ENCODE data around the gene ICE2. TPM values are rescaled to one million over a fixed set of nuclear protein-coding genes. Genes with fewer than 3 reads are reported as not detected.

The ICE2 gene
- total and polyA plus RNA-seq, 3 experiments from 2014 or later, result 51.7 to 59.5 (median 57.5) TPM

DNA sequence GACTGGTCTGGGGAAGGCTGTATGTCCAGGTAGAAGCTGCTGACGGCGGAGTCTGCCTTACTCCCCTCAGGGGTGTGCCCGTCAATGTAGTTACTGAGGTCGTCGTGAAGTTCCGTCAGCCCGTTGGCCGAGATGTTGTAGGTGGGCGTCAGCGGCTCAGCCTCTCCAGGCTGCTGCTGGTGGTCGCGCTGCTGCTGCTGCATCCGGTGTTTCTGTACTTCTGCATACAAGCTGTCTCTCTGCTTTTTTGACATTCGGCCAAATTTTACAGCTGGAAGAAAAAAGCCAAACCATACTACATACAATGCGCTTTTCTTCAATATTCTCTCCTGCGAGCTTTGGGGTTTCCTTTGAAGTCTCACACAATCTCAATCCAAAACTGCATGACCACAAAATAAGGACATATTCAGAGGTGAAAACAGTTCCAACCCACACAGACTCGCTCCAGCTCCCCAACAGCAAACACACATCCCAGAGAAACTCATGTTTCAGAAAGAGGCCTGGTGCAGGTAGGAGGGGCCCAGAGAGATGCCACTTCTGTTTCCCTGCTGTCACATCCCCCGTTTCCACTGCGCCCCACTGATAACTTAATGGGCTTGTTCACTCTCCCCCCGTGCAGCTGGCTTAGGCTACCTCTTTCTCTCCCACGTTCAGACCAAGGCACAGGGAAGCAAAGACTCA is 32.5 kb upstream of the ICE2 start:
- no peak overlapping the region for H3K4me3 ChIP-seq (ENCODE audit: low read length)

DNA sequence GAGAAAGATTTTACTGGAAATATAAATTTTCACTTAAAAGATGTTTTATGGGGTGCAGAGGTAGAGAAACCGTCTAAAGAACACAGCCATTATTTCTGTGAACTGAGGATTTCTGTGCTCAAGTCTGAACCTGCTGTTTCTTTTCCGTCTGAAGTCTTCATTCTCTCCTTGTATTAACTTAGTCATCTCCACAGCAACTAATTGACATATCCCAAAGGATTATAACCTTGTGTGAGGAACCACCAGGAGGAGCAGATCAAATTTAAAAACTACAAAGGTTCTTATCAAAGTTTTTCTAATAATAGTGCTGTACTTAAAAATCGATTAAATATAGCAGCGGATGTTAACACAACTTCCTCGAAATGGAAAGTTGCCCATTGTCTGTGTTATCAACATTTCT is 31.1 kb upstream of the ICE2 start:
- H3K36me3 ChIP-seq (ENCODE audit: insufficient read depth, low read length), result peaks cover 34% of the 10 kb centered on the region
- no peaks in the 10 kb centered on the region for H3K9me3 Mint-ChIP-seq

More for the DNA sequence above, 32.5 kb upstream of the ICE2 start:
- H3K4me1 ChIP-seq (ENCODE audit: insufficient read depth, low read length), result peaks cover 23% of the 10 kb centered on the region
- peaks cover 28% of the 10 kb centered on the region for H3K36me3 ChIP-seq (ENCODE audit: insufficient read depth, low read length)
- ChIA-PET CTCF (interaction anchor here (1.5 to 2.3 kb wide), 4 partner anchors 10 to 406 kb away, joined by 4 to 6 read pairs (median 4); no protein-coding TSS in a partner anchor), POLR2A (interaction anchor here (1.3 kb wide), 1 partner anchor 9 kb away, joined by 4 read pairs; no protein-coding TSS in a partner anchor)
- Mint-ChIP-seq H3K36me3 (peaks cover 11 to 85% (median 26%) of the 10 kb centered on the region in 3 donors), H3K4me1 (peaks cover 48 to 75% (median 56%) of the 10 kb centered on the region in 3 donors), H3K9me3 (no peaks in the 10 kb centered on the region), H3K4me3 (peak overlapping the region in 6 of 7 donors; percentile 13 to 50 (median 32)), H3K27ac (peak overlapping the region; percentile 75 to 98 (median 88)), H3K27me3 (peaks cover 0 to 3% of the 10 kb centered on the region in 2 donors)
- peak in 1 of 5 donors; percentile 56 for DNase-seq
- H3K27me3 ChIP-seq (ENCODE audit: insufficient read depth, low read length, poor library complexity, severe bottlenecking), result no peaks in the 10 kb centered on the region
- H3K27ac ChIP-seq (ENCODE audit: low read depth, low read length), result no peak overlapping the region
- no peaks in the 10 kb centered on the region for H3K9me3 ChIP-seq (ENCODE audit: low read length)

GRCh38 chr15:60509470-60509869 is 30.5 kb upstream of the ICE2 start:
- Histone ChIP-seq H3K27me3 (ENCODE audit: insufficient read depth, low read length, poor library complexity, severe bottlenecking) (no peaks in the 10 kb centered on the region), H3K4me3 (ENCODE audit: low read length) (no peak overlapping the region), H3K36me3 (ENCODE audit: insufficient read depth, low read length) (peaks cover 38% of the 10 kb centered on the region), H3K9me3 (ENCODE audit: low read length) (no peaks in the 10 kb centered on the region), H3K27ac (ENCODE audit: low read depth, low read length) (no peak overlapping the region), H3K4me1 (ENCODE audit: insufficient read depth, low read length) (peaks cover 23% of the 10 kb centered on the region)
- Mint-ChIP-seq H3K27me3 (peaks cover 0 to 3% of the 10 kb centered on the region in 2 donors), H3K9me3 (no peaks in the 10 kb centered on the region), H3K4me3 (no peak overlapping the region), H3K36me3 (peaks cover 20 to 90% (median 36%) of the 10 kb centered on the region in 3 donors), H3K4me1 (peaks cover 49 to 72% (median 66%) of the 10 kb centered on the region in 3 donors), H3K27ac (peak overlapping the region in 7 of 8 donors; percentile 52 to 93 (median 76))
- POLR2A ChIA-PET, result interaction anchor here (0.5 to 0.6 kb wide), 2 partner anchors 26 to 342 kb away, joined by 5 read pairs; no protein-coding TSS in a partner anchor
- CTCF ChIA-PET, result interaction anchor here (0.7 to 2.9 kb wide), 7 partner anchors 11 to 423 kb away, joined by 3 to 20 read pairs (median 9); no protein-coding TSS in a partner anchor
- DNase-seq, result no peak

More for the DNA sequence above, 31.1 kb upstream of the ICE2 start:
- no peak overlapping the region for H3K27ac ChIP-seq (ENCODE audit: low read depth, low read length)
- H3K9me3 ChIP-seq (ENCODE audit: low read length), result no peaks in the 10 kb centered on the region
- H3K4me3 ChIP-seq (ENCODE audit: low read length), result no peak overlapping the region
- CTCF ChIA-PET, result interaction anchor here (1.2 to 2.6 kb wide), 5 partner anchors 11 to 423 kb away, joined by 4 to 20 read pairs (median 6); no protein-coding TSS in a partner anchor
- peaks cover 0 to 3% of the 10 kb centered on the region in 2 donors for H3K27me3 Mint-ChIP-seq
- H3K4me1 Mint-ChIP-seq, result peaks cover 49 to 69% (median 68%) of the 10 kb centered on the region in 3 donors
- peak overlapping the region in 7 of 8 donors; percentile 43 to 93 (median 78) for H3K27ac Mint-ChIP-seq
- H3K36me3 Mint-ChIP-seq, result peaks cover 15 to 90% (median 32%) of the 10 kb centered on the region in 3 donors
- no peaks in the 10 kb centered on the region for H3K27me3 ChIP-seq (ENCODE audit: insufficient read depth, low read length, poor library complexity, severe bottlenecking)
- H3K4me1 ChIP-seq (ENCODE audit: insufficient read depth, low read length), result peaks cover 23% of the 10 kb centered on the region
- DNase-seq, result no peak
- peak overlapping the region in 1 of 7 donors; percentile 46 for H3K4me3 Mint-ChIP-seq
- POLR2A ChIA-PET, result interaction anchor here (0.6 kb wide), 1 partner anchor 26 kb away, joined by 5 read pairs; no protein-coding TSS in a partner anchor

GRCh38 chr15:60508442-60508841 is 29.5 kb upstream of the ICE2 start:
- Histone ChIP-seq H3K27me3 (ENCODE audit: insufficient read depth, low read length, poor library complexity, severe bottlenecking) (no peaks in the 10 kb centered on the region), H3K36me3 (ENCODE audit: insufficient read depth, low read length) (peaks cover 37% of the 10 kb centered on the region), H3K27ac (ENCODE audit: low read depth, low read length) (no peak overlapping the region), H3K9me3 (ENCODE audit: low read length) (no peaks in the 10 kb centered on the region), H3K4me1 (ENCODE audit: insufficient read depth, low read length) (peaks cover 23% of the 10 kb centered on the region), H3K4me3 (ENCODE audit: low read length) (no peak overlapping the region)
- peaks cover 47 to 62% (median 58%) of the 10 kb centered on the region in 3 donors for H3K4me1 Mint-ChIP-seq
- POLR2A ChIA-PET, result interaction anchor here (0.5 to 1.1 kb wide), 4 partner anchors 9 to 819 kb away, joined by 3 to 7 read pairs (median 4); no protein-coding TSS in a partner anchor
- no peak for DNase-seq
- no peaks in the 10 kb centered on the region for H3K9me3 Mint-ChIP-seq
- H3K4me3 Mint-ChIP-seq, result peak overlapping the region in 2 of 7 donors; percentile 3 to 14
- peaks cover 0 to 3% of the 10 kb centered on the region in 2 donors for H3K27me3 Mint-ChIP-seq
- peak overlapping the region; percentile 61 to 93 (median 88) for H3K27ac Mint-ChIP-seq
- H3K36me3 Mint-ChIP-seq, result peaks cover 20 to 90% (median 27%) of the 10 kb centered on the region in 3 donors
- CTCF ChIA-PET, result interaction anchor here (0.7 to 2.9 kb wide), 18 partner anchors 12 to 424 kb away, joined by 3 to 20 read pairs (median 5); no protein-coding TSS in a partner anchor

DNA sequence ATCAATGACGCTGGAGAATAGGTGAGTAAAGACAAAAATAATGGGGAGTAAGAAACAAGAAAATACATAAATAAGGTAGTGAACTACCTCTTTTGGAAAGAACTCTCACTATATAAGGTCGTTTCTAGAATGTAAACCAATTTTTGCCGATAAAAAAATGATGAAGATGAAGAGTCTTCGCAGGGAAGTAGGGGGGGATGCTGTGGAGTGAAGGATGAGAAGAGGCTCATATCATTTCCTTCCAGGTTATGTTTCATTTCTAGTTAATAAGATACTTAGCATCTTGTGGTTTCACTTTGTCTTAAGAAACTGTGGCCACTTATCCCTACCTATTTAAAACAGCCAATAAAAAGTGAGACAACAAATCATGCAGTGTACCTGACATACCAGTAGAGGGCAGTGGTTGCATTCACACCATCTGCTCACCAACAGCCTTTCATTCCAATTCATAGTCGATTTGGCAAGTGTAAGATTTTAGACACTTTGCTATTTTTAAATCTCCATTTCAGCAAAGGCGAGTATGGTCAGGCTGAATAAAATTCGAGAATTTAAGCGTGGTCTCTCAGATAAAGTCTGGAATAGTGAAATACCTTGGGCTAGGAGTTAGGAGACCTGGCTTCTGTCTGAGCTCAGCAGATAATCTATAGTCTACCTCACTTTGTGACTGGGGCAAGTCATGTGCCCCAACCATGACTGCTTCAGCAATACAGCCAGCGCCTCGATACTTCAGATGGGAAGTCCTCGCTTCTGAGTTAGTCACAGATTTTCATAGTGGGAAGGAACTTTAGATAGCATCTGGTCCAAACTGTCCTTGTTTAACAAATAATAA is 28.9 kb upstream of the ICE2 start:
- Histone ChIP-seq H3K36me3 (ENCODE audit: insufficient read depth, low read length) (peaks cover 37% of the 10 kb centered on the region), H3K4me3 (ENCODE audit: low read length) (no peak overlapping the region), H3K27ac (ENCODE audit: low read depth, low read length) (no peak overlapping the region), H3K27me3 (ENCODE audit: insufficient read depth, low read length, poor library complexity, severe bottlenecking) (no peaks in the 10 kb centered on the region), H3K4me1 (ENCODE audit: insufficient read depth, low read length) (peaks cover 23% of the 10 kb centered on the region), H3K9me3 (ENCODE audit: low read length) (no peaks in the 10 kb centered on the region)
- Mint-ChIP-seq H3K27ac (peak overlapping the region; percentile 61 to 93 (median 88)), H3K4me3 (peak overlapping the region in 6 of 7 donors; percentile 2 to 55 (median 23)), H3K9me3 (no peaks in the 10 kb centered on the region), H3K36me3 (peaks cover 19 to 90% (median 27%) of the 10 kb centered on the region in 3 donors), H3K27me3 (peaks cover 0 to 3% of the 10 kb centered on the region in 2 donors), H3K4me1 (peaks cover 46 to 62% (median 56%) of the 10 kb centered on the region in 3 donors)
- ChIA-PET CTCF (interaction anchor here (0.7 to 2.9 kb wide), 21 partner anchors 11 to 1326 kb away, joined by 3 to 20 read pairs (median 5); no protein-coding TSS in a partner anchor), POLR2A (interaction anchor here (0.5 to 1.1 kb wide), 5 partner anchors 9 to 818 kb away, joined by 3 to 7 read pairs (median 6); no protein-coding TSS in a partner anchor)
- peak; percentile 12 to 70 (median 69) for DNase-seq

- Mint-ChIP-seq H3K36me3 (peaks cover 0 to 85% (median 38%) of the 10 kb centered on the region in 3 donors), H3K27ac (peak overlapping the region in 2 of 8 donors; percentile 27 to 63), H3K4me3 (no peak overlapping the region), H3K9me3 (no peaks in the 10 kb centered on the region), H3K27me3 (no peaks in the 10 kb centered on the region), H3K4me1 (peaks cover under 1 to 22% (median 18%) of the 10 kb centered on the region in 3 donors)
- ChIA-PET CTCF (interaction anchor here (1.0 to 1.7 kb wide), 3 partner anchors 11 to 126 kb away, joined by 3 to 5 read pairs (median 4); no protein-coding TSS in a partner anchor), POLR2A (no interaction called here)
- Histone ChIP-seq H3K36me3 (ENCODE audit: insufficient read depth, low read length) (peaks cover 32% of the 10 kb centered on the region), H3K9me3 (ENCODE audit: low read length) (no peaks in the 10 kb centered on the region), H3K4me1 (ENCODE audit: insufficient read depth, low read length) (no peaks in the 10 kb centered on the region), H3K27me3 (ENCODE audit: insufficient read depth, low read length, poor library complexity, severe bottlenecking) (no peaks in the 10 kb centered on the region), H3K4me3 (ENCODE audit: low read length) (no peak overlapping the region), H3K27ac (ENCODE audit: low read depth, low read length) (no peak overlapping the region)
- no peak for DNase-seq
These were observed 17.9 kb upstream of the ICE2 start for GRCh38 chr15:60496853-60497252.

GRCh38 chr15:60494108-60494507 is 15.2 kb upstream of the ICE2 start:
- DNase-seq, result no peak
- Mint-ChIP-seq H3K36me3 (peaks cover 0 to 70% (median 26%) of the 10 kb centered on the region in 3 donors), H3K9me3 (no peaks in the 10 kb centered on the region), H3K27ac (peak overlapping the region in 4 of 8 donors; percentile 47 to 90 (median 63)), H3K27me3 (no peaks in the 10 kb centered on the region), H3K4me3 (peak overlapping the region in 1 of 7 donors; percentile 3), H3K4me1 (peaks cover 3 to 25% (median 24%) of the 10 kb centered on the region in 3 donors)
- no peaks in the 10 kb centered on the region for H3K4me1 ChIP-seq (ENCODE audit: insufficient read depth, low read length)
- POLR2A ChIA-PET, result interaction anchor here (0.6 kb wide), 1 partner anchor 57 kb away, joined by 3 read pairs; no protein-coding TSS in a partner anchor
- peaks cover 24% of the 10 kb centered on the region for H3K36me3 ChIP-seq (ENCODE audit: insufficient read depth, low read length)
- no peaks in the 10 kb centered on the region for H3K9me3 ChIP-seq (ENCODE audit: low read length)
- H3K4me3 ChIP-seq (ENCODE audit: low read length), result no peak overlapping the region
- H3K27me3 ChIP-seq (ENCODE audit: insufficient read depth, low read length, poor library complexity, severe bottlenecking), result no peaks in the 10 kb centered on the region
- CTCF ChIA-PET, result interaction anchor here (0.9 to 1.4 kb wide), 3 partner anchors 16 to 438 kb away, joined by 3 read pairs; no protein-coding TSS in a partner anchor
- no peak overlapping the region for H3K27ac ChIP-seq (ENCODE audit: low read depth, low read length)
